Neural cell (in vitro differentiated cells): ENCODE results near the gene MANF. TPM values are rescaled to one million over a fixed set of nuclear protein-coding genes. Genes with fewer than 3 reads are reported as not detected.

Experiments
- H2AFZ ChIP-seq: fragments of 200-600, 300-800 bp; sonication (generic), shearing (Covaris generic); 2 replicates; pipeline ENCODE4 v1.6.0; 2014; ENCODE audit warnings: low read depth, mild to moderate bottlenecking, antibody characterized with exemption, low read length, moderate library complexity
- H3F3A ChIP-seq: fragments of 200-600 bp; shearing (Covaris generic); 2 replicates; pipeline ENCODE4 v1.6.1; 2016; ENCODE audit warnings: mild to moderate bottlenecking, moderate library complexity, mixed read lengths, antibody characterized with exemption, low read length; ENCODE audit not compliant: insufficient read depth, poor library complexity, severe bottlenecking
- H3K27ac ChIP-seq: fragments of 200-600, 300-800 bp; sonication (generic), shearing (Covaris generic); 2 replicates; pipeline ENCODE4 v1.5.1; 2014; ENCODE audit warnings: mild to moderate bottlenecking, low read length, moderate library complexity
- H3K27me3 ChIP-seq: fragments of 300-800, 200-600 bp; sonication (generic), shearing (Covaris generic); 2 replicates; pipeline ENCODE4 v1.6.0; 2014; ENCODE audit warnings: mild to moderate bottlenecking, low read depth, low read length, moderate library complexity; ENCODE audit not compliant: insufficient read depth
- H3K36me3 ChIP-seq: fragments of 300-800, 200-600 bp; sonication (generic), shearing (Covaris generic); 2 replicates; pipeline ENCODE4 v1.5.1; 2014; ENCODE audit warnings: mild to moderate bottlenecking, antibody characterized with exemption, low read length, moderate library complexity; ENCODE audit not compliant: insufficient read depth
- H3K4me2 ChIP-seq: fragments of 300-800, 200-600 bp; sonication (generic), shearing (Covaris generic); 2 replicates; pipeline ENCODE4 v1.6.0; 2014; ENCODE audit warnings: mild to moderate bottlenecking, low read length
- H3K4me3 ChIP-seq: fragments of 300-800, 200-600 bp; sonication (generic), shearing (Covaris generic); 2 replicates; pipeline ENCODE4 v1.5.1; 2014; ENCODE audit warnings: mild to moderate bottlenecking, low read length, moderate library complexity
- H3K79me2 ChIP-seq: fragments of 200-600 bp; shearing (Covaris generic); replicated peaks from 2 replicates; pipeline ENCODE4 v1.6.0; 2014; ENCODE audit warnings: mild to moderate bottlenecking, low read length, moderate library complexity; ENCODE audit not compliant: insufficient read depth
- H3K9ac ChIP-seq: fragments of 300-800, 200-600 bp; sonication (generic), shearing (Covaris generic); 2 replicates; pipeline ENCODE4 v1.6.1; 2016; ENCODE audit warnings: mild to moderate bottlenecking, low read length, mixed read lengths
- H3K9me2 ChIP-seq: fragments of 200-600 bp; shearing (Covaris generic); 2 replicates; pipeline ENCODE4 v1.6.1; 2016; ENCODE audit warnings: mild to moderate bottlenecking, low read length, mixed read lengths; ENCODE audit not compliant: insufficient read depth
- H3K9me3 ChIP-seq: fragments of 200-600, 300-800 bp; sonication (generic), shearing (Covaris generic); 2 replicates; pipeline ENCODE4 v1.6.1; 2016; ENCODE audit warnings: mild to moderate bottlenecking, mixed run types, low read length, moderate library complexity, mixed read lengths
- H4K20me1 ChIP-seq: fragments of 200-600 bp; shearing (Covaris generic); 2 replicates; pipeline ENCODE4 v1.6.1; 2016; ENCODE audit warnings: mild to moderate bottlenecking, mixed run types; ENCODE audit not compliant: insufficient read depth
- EP300 ChIP-seq: fragments of 450-650 bp; conservative IDR thresholded peaks from 2 replicates; pipeline ENCODE4 v1.6.1; 2014; ENCODE audit warnings: antibody characterized with exemption, mild to moderate bottlenecking, moderate library complexity; ENCODE audit not compliant: poor library complexity, severe bottlenecking
- EZH2 ChIP-seq: fragments of 200-600, 300-800 bp; shearing (Covaris generic), sonication (generic); IDR thresholded peaks from 2 replicates; pipeline ENCODE4 v1.6.1; 2014; ENCODE audit warnings: antibody characterized with exemption, low read length, borderline replicate concordance, mild to moderate bottlenecking; ENCODE audit not compliant: insufficient read depth, poor library complexity, severe bottlenecking
- MXI1 ChIP-seq: fragments of 450-650 bp; conservative IDR thresholded peaks from 2 replicates; pipeline ENCODE4 v1.6.1; 2014; ENCODE audit warnings: antibody characterized with exemption, mild to moderate bottlenecking; ENCODE audit not compliant: poor library complexity, severe bottlenecking
- POLR2AphosphoS5 ChIP-seq: IDR thresholded peaks from 2 replicates; pipeline ENCODE4 v1.6.1; 2012
- RAD21 ChIP-seq: fragments of 450-650 bp; conservative IDR thresholded peaks from 2 replicates; pipeline ENCODE4 v1.6.1; 2014; ENCODE audit warnings: antibody characterized with exemption, mild to moderate bottlenecking, moderate library complexity
- REST ChIP-seq: IDR thresholded peaks from 2 replicates; pipeline ENCODE4 v1.6.1; 2012; ENCODE audit warnings: borderline replicate concordance
- SMC3 ChIP-seq: fragments of 450-650 bp; conservative IDR thresholded peaks from 2 replicates; pipeline ENCODE4 v1.6.1; 2014; ENCODE audit warnings: antibody characterized with exemption, mild to moderate bottlenecking, moderate library complexity; ENCODE audit not compliant: poor library complexity
- TAF1 ChIP-seq: IDR thresholded peaks from 2 replicates; pipeline ENCODE4 v1.6.1; 2012; ENCODE audit warnings: low read depth
- polyA plus RNA-seq: library from polyadenylated mRNA; depleted of rRNA; stranded (reverse); fragments of >200 nt; gene quantifications from 2 replicates; pipeline ENCODE4 v1.2.3, GENCODE V29; 2014
- TF ChIP-seq, protein P1 (sequence below): fragments of 450-650 bp; IDR thresholded peaks from 2 replicates; pipeline ENCODE4 v1.5.1; 2014; ENCODE audit warnings: antibody characterized with exemption, mild to moderate bottlenecking, moderate library complexity; ENCODE audit not compliant: poor library complexity, severe bottlenecking

The MANF gene
- polyA plus RNA-seq, 1 donor from 2014 or later: 77.3 TPM

DNA sequence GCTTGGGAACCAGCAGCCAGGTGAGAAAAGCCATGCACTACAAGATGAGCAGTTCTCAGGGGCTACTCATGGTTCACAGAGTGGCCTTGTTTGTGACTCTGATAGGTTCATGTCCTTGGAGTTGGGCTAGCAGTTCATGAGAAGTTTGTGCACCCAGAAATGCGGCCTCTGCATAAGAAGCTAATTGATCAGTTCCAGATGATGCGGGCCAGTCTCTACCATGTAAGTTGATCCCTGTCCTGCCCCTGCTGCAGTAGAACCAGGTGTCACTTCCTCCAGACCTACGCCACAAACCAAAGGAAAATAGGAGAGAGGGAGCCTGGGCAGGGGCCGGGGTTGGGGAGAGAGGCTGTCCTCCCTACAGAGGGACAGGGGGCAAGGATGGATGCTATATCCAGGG is 27.2 kb upstream of the MANF start:
- H2AFZ ChIP-seq: no peak overlapping the region
- H3K4me2 ChIP-seq: no peak overlapping the region
- no peaks in the 10 kb centered on the region for H4K20me1 ChIP-seq
- no peaks in the 10 kb centered on the region for H3K9me2 ChIP-seq
- no peak for TF ChIP-seq REST
- TF ChIP-seq, protein P1, sequence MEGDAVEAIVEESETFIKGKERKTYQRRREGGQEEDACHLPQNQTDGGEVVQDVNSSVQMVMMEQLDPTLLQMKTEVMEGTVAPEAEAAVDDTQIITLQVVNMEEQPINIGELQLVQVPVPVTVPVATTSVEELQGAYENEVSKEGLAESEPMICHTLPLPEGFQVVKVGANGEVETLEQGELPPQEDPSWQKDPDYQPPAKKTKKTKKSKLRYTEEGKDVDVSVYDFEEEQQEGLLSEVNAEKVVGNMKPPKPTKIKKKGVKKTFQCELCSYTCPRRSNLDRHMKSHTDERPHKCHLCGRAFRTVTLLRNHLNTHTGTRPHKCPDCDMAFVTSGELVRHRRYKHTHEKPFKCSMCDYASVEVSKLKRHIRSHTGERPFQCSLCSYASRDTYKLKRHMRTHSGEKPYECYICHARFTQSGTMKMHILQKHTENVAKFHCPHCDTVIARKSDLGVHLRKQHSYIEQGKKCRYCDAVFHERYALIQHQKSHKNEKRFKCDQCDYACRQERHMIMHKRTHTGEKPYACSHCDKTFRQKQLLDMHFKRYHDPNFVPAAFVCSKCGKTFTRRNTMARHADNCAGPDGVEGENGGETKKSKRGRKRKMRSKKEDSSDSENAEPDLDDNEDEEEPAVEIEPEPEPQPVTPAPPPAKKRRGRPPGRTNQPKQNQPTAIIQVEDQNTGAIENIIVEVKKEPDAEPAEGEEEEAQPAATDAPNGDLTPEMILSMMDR: no peak
- TF ChIP-seq POLR2AphosphoS5: no peak
- no peak for TF ChIP-seq EZH2
- no peak for TF ChIP-seq RAD21
- no peak for TF ChIP-seq MXI1
- TF ChIP-seq SMC3: no peak
- TF ChIP-seq TAF1: no peak
- no peak for TF ChIP-seq EP300
- H3K9me3 ChIP-seq: no peaks in the 10 kb centered on the region
- no peaks in the 10 kb centered on the region for H3F3A ChIP-seq
- H3K9ac ChIP-seq: no peak overlapping the region
- H3K79me2 ChIP-seq: no peaks in the 10 kb centered on the region
- H3K27ac ChIP-seq: no peak overlapping the region
- H3K4me3 ChIP-seq: no peak overlapping the region
- H3K36me3 ChIP-seq: peaks cover 7% of the 10 kb centered on the region
- no peaks in the 10 kb centered on the region for H3K27me3 ChIP-seq

GRCh38 chr3:51358981-51359380 is 26.1 kb upstream of the MANF start:
- no peaks in the 10 kb centered on the region for H3F3A ChIP-seq
- TF ChIP-seq MXI1 (no peak), RAD21 (no peak), EP300 (no peak), REST (no peak), EZH2 (no peak), TAF1 (no peak), POLR2AphosphoS5 (no peak), SMC3 (no peak)
- TF ChIP-seq, protein P1: no peak
- no peak overlapping the region for H3K4me3 ChIP-seq
- no peaks in the 10 kb centered on the region for H3K9me3 ChIP-seq
- H3K27ac ChIP-seq: no peak overlapping the region
- H3K36me3 ChIP-seq: peaks cover 7% of the 10 kb centered on the region
- H3K79me2 ChIP-seq: no peaks in the 10 kb centered on the region
- H2AFZ ChIP-seq: no peak overlapping the region
- no peaks in the 10 kb centered on the region for H3K27me3 ChIP-seq
- H4K20me1 ChIP-seq: no peaks in the 10 kb centered on the region
- H3K9me2 ChIP-seq: no peaks in the 10 kb centered on the region
- H3K4me2 ChIP-seq: no peak overlapping the region
- H3K9ac ChIP-seq: no peak overlapping the region
